CD4-positive, alpha-beta T cell treated with Interleukin-15 for 1 hour (primary cell): ENCODE results near the gene PPP4R2.
"Not testable (repeated sequence)": the region's sequence is repeated elsewhere in the genome, so short reads cannot be mapped to it uniquely, and the experiment has no call there.

Experiments
- DNase-seq: peaks from one replicate; pipeline ENCODE4 v3.0.0-alpha.2; 2020

Gene PPP4R2

DNA sequence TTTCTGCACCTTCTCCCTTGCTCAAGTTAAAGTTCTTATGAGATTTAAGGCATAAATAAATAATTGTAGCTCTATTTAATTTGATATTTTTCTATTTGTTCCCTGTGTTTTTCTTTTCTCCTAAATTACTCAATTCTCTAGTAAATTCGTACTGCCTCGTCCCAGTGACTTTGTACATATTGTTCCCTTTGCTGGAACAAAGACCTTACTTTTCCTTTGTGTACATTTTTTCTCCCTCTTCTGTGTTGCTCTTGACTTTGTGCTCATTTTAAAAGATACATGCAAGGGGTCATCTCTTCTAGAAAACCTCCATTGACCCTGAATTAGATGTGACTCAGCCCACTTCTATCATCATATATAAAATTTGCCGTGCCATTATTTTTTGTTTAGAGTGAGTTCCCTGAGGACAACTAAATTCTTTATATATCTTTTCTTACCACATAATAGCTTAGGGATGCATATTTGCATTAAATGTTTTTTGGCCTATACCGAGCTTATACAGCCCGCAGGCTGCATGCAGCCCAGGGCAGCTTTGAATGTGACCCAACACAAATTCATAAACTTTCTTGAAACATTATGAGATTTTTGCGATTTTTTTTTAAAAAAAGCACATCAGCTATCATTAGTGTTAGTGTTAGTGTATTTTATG is 29.6 kb downstream of the PPP4R2 start:
- DNase-seq = no peak

DNA sequence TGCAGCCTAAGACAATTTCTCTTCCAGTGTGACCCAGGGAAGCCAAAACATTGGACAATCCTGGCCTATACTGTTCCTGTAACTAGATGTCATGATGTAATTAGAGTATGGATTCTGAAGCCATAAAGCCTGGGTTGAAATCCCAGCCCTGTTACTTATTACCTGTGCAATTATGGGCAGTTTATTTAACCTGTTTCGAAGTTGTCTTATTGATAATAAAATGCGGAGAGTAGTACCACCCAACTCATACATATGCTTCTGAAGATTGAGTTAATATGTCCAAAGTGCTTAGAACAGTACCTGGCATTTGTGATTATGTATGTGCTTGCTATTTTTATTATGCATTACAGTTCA is 30.1 kb downstream of the PPP4R2 start:
- DNase-seq = no peak

DNA sequence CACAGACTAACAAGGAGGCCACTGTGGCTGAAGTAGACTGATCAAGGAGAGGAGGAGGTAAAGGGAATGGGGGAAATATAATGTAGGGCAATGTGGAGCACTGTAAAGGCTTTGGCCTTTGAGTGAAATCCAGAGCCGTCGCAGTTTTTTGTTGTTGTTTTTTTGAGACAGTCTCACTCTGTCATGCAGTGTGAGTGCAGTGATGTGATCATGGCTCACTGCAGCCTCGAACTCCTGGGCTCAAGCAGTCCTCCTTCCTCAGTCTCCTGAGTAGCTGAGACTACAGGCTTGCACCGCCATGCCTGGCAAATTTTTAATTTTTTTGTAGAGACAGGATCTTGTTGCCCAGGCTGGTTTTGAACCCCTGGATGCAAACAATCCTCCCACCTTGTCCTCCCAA is 32.2 kb downstream of the PPP4R2 start:
- no peak for DNase-seq

DNA sequence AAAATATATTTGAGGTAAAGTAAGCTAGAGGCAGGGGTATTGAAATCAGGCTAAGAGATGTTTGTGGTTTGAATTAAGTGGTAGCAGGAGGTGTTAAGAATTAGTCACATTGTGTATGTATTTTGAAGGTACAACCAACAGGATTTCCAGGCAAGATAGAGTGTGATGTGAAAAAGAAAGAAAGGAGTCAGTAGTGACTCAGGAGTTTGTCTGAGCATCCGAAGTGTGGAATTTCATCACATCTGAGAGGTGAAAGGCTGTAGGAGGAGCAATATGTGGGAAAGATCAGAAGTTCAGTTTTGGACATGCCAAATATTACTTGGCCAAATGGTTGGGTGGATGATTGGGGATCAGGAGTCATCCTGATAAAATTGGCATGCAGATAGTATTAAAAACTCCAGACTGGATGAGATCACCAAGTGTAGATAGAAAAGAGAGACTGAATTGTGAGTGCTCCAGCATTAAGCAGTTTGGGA is 32.7 kb downstream of the PPP4R2 start:
- DNase-seq = no peak

DNA sequence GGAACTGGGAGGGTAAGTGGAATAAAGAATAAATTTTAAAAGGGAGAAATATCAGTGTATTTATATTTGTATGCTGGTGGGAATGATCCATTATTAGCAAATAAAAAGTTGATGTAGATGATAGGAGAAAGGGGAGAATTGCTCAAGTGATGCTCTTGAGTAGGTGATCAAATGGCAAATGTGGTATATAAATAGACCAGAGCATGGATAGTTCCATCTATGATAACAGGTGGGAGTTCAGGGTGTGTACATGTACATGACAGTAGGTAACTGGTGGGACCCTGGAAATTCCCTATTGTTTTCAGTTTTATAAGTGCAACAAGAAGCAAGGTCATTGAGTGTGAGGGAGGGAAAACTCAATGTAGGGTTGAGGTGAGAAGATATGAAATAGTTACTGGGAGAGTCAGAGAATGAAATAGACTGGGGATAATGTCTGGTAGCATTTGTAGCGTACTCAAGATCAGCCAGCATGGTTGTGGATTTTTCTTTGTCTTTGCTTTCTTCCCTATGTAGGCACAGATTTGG is 33.5 kb downstream of the PPP4R2 start:
- no peak for DNase-seq

DNA sequence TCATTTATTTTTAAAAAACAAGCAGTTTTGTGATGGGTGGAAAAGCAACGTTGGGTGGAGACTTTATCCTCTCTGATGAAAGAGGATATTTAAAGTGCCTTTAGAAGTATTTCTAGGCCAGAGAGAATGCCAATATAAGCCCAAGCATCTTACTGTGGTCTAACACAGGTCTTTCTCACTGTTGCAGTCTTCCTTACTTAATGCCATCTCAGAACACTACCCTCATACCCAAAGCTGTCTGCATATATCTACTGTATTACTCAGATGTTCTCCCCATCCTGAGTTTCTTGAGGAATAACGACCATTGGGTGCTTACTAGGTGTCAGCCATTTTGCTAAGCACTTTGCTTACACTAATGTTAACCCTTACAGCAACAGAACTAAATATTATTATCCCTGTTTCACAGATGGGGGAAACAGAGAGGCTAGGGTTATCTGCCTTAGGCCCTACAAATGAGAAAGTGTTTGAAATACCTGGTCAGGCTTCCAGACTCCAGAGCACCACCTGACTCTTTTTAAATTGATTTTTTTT is 35.0 kb downstream of the PPP4R2 start:
- no peak for DNase-seq

DNA sequence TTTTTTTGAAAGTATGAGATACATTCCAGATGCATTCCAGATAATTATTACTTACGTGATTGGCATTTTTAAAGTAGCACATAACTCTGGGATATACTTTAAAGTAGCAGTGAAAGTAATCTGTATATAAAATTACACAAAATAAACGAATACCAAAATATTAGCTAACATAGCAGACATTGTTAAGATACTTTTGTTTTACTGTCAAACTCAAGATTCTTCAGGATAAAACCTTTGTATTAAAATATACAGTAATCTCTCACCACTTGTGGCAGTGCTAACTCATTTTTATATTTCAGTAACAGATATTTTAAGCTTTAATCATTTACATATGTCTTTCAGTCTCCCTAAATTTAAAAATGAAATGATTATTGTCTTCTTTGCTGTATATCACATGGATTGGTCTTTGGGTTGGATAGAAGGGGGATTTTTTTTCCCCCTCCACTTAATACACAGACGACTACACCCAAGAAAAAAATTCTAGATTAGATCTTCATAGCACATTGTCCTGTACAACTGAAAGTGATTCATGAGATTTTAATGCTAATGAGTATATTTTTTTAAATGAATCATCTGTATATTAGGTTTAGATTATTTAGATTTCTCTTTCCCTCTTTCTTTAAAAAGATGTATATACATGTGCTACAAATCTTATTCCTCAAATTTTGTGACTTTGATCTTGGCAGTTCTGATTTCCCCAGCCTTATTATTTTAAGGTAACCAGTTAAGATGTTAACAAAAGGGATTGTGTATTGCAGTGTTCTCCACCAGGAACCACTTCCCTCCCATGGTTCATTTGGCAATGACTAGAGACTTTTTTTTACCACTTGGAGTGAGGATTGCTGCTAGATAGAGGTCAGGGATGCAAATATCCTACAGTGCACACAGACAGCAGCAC is 40.3 kb downstream of the PPP4R2 start:
- no peak for DNase-seq

DNA sequence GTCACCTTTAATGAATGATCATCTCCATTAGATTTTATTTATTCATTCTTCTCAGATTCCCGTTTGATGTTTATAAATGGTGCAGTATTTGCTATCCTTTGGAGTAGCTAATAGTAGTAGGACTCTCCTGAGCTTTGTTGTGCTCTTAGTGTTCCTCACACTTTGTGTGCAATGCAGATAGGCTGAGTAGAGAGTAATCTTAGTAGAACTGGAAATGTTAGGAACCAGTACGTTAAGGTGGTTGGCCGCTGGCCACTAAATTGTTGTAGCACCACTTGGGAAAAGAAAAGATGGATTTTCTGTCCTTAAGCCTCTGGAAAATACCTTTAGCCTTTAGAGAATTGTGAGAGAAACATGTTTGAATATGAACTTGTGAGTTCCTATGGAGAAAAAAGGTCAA is 44.9 kb downstream of the PPP4R2 start:
- no peak for DNase-seq

DNA sequence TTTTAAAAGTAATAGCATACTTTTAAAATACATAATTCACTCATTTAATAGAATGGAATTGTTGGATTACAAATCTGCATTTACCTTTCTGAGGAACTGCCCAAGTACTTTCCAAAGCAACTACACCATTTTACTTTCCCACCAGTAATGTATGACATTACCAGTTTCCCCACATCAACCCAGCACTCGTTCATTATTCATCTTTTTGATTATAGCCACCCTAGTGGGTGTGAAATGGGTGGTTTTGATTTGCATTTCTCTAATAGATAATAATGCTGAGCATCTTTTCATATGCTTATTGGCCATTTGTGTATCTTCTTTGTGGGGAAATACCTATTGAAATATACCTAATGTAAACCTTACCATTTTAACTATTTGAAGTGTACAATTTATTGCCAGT is 46.8 kb downstream of the PPP4R2 start:
- DNase-seq = no peak

DNA sequence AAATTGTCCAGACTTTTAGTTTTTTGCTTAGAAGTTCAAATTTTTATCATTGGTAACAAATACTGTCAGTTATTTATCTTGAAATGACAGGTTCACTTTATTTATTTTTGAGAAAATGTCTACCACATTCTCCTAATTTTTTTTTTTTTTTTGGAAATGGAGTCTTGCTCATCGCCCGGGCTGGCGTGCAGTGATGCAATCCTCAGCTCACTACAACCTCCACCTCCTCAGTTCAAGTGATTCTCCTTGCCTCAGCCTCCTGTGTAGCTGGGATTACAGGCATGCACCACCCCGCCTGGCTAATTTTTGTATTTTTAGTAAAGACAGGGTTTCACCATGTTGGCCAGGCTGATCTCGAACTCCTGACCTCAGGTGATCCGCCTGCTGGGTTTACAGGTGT is 48.8 kb downstream of the PPP4R2 start:
- DNase-seq = no peak

DNA sequence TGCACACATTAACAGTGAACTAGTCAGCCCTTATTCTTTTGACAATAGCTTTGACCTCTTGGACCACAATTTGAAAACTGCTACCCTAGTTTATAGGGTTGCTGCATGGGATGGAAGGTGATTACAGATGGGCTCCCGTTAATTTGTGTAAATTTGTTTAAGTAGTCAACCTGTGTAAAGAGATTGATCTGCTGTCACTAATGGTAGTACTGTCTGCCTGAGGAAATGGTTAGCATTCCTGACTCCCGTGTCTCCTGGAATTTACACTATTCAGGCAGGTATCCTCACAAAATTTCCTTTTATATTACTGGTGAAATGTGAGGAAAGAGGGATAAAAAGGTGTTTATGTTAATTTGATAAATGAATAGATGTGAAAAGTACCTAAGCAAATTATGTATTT is 49.6 kb downstream of the PPP4R2 start:
- no peak for DNase-seq

DNA sequence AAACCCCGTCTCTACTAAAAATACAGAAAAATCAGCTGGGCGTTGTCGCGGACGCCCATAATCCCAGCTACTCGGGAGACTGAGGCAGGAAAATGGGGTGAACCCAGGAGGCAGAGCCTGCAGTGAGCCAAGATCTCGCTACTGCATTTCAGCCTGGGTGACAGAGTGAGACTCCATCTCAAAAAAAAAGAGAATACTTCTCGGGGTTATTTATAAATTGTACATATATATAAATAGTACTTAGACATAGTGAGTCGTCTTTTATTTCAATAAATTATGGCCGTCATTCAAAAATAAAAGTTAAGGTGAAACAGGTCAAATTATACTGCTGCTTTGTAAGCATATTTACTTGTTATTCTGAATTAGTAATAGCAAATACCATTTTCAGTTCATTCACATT is 52.7 kb downstream of the PPP4R2 start:
- DNase-seq = no peak

DNA sequence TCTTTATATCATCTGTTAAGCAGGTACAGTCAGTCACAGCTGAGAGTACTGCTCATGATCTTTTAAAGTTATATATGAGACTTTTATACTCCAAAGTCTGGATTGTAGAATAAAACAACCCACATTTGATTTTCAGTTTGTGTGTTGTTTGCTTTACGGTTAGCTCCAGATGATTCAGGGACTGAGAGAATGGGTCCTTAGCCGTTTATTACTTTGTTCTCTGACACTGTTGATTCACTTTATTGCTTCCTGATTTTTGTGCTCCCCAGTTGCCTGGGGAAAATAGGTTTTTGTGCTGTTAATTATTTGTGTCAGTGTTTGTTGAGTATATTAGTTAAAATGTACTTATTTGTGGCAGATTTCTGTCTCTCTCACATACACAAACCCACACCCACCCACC is 56.2 kb downstream of the PPP4R2 start:
- no peak for DNase-seq

DNA sequence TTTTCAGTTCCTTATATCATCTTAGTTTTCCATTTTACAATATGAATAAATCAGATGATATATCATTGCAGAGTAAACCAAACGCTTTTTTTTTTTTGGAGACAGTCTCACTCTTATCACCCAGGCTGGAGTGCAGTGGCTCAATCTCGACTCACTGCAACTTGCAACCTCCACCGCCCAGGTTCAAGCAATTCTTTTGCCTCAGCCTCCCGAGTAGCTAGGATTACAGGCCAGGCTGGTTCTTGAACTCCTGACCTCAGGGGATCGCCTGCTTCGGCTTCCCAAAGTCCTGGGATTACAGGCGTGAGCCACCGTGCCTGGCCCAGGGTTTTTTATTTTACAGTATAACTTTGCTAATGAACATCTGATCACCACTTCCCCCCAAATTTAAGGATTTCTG is 59.0 kb downstream of the PPP4R2 start:
- no peak for DNase-seq

DNA sequence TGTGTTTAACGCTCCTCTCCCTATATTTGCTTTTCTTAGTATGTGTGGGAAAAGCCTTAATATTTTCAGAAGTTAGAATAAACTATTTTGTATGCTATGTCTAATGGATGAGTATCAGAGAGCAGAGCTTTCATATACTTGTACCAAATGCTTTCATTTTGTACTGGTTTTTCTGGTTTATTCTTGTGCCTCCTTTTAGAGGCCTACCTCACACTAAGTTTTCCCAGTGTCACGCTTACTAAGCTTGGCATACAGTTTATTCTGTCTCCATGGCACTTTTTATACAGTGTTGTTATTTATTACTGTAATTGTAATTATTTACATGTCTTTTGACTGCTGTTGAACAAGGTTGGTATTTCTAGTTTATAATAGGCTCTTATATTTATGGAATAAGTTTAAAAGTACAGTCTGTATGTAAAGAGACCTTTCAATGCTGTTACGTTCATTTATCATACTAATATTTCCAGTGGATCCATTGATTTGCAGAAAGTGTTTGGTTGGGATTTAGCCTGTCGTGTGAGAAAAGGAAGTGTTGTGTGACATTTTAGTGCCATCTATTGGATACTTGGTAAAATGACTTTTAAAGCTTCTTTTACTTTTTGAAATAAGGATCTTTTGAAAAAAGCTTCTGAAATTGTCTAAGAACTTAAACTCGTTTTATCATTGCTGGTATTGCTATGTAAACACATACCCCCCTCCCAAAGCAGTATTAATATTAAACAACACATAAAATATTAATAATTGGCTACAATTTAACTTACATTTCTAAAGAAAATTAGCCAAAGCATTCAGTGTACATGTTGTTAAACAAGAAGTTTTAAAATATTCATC is 59.6 kb downstream of the PPP4R2 start:
- no peak for DNase-seq

DNA sequence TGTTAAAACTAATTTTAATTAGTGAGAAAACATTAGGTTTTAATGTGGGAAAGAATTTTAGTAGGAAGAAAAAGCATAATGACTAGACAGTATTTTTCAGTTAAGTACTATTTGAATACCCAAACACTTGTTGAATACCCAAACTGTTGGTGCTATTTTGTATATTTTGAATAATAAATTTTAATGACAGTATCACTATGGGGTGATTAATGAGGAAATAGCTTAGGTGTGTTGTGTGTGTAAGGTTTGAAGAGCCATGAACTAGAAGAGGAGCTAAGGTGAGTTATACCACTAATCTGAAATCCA is 60.2 kb downstream of the PPP4R2 start:
- DNase-seq = no peak

DNA sequence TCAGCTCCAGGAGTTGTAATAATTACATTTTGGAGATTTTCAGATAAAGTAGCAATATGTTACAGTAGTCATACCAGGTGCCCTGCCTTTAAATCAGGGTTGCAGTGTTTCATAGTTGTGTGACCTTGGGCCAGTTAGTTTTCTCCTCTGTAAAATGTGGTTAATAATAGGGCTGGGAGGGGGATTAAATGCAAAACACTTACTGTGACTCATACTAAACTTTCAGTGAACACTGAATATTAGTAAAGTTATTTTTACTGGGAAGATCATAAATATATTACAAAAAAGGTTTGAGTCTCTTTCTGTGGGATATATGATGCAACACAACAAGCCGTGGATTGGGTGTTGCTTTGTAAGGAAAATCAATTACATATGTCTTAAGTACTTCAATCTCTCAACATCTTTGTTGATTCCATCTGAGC is 63.7 kb downstream of the PPP4R2 start:
- no peak for DNase-seq

DNA sequence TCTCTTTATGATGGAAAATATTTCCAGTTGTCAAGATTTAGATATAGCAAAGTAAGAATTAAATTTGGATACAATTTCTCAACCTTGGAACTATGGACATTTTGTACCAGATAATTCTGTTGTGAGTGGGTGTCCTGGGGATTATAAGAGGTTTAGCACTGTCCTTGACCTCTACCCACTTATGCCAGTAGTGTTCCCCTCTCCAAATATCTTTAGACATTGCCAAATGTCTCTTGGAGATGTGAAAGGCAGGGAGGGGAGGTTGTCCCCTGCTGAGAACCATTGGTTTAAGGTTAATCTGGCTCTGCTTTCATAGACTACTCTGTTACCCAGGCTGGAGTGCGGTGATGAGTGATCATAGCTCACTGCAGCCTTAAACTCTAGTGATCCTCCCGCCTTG is 64.8 kb downstream of the PPP4R2 start, which contains the start of gene EBLN2:
Gene EBLN2, plus strand, starts transcription at position 244 of the 400 bp plus-strand sequence. CDS start 423 bp downstream, outside the sequence.
- DNase-seq = no peak

DNA sequence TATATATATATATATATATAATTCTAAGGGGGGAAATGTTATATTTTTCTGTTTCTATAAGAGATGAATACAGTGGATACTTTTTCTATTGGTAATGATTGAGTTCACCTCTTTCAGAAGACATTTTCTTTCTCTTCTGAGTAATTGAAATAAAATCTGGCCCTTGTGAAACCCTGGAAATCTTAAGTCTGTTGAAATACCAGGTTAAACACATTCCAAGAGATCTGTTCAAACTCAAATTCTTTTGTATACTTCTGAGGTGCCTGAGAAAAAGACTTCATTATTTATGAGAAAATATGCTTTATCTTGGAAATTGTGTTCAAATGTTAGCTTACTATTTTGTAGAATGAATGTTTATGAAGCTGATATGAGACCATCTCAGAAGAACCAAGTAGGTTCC is 69.6 kb downstream of the PPP4R2 start:
- DNase-seq = not testable (repeated sequence)

DNA sequence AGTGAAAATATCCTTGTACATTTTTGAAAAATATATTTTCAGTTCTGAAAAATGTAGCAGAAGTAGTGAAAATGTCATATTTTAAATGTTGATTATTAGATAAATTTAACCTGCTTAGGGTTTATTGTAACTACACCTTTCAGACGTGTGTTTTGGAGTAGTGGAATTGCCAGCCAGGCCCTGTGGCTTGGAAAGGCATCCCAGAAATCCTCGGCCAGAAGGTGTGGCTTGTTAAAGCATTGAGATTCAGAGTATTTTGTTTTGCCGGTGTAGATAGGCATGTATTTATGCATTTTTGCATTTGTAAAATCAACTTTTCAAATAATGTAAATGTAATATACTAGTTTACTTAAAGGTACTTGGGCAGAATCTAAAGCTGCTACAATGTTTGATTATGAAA is 71.8 kb downstream of the PPP4R2 start:
- DNase-seq = no peak

DNA sequence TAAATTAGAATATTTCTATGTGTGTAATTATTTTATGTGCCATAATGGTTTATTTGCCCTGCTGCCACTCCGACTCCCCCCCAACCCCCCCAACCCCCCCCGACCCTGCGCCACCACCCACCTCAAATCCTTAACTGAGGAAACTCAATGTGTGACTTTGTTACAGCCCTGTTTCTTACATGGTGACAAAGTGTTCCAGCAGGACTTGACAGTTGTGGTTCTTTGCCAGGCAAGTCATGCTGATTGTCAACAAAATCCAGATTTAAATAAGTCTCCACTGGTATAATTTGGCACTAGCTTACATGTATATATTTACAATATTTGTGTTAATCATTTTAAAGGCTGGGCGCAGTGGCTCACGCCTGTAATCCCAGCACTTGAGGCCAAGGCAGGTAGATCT is 72.6 kb downstream of the PPP4R2 start:
- DNase-seq = no peak

DNA sequence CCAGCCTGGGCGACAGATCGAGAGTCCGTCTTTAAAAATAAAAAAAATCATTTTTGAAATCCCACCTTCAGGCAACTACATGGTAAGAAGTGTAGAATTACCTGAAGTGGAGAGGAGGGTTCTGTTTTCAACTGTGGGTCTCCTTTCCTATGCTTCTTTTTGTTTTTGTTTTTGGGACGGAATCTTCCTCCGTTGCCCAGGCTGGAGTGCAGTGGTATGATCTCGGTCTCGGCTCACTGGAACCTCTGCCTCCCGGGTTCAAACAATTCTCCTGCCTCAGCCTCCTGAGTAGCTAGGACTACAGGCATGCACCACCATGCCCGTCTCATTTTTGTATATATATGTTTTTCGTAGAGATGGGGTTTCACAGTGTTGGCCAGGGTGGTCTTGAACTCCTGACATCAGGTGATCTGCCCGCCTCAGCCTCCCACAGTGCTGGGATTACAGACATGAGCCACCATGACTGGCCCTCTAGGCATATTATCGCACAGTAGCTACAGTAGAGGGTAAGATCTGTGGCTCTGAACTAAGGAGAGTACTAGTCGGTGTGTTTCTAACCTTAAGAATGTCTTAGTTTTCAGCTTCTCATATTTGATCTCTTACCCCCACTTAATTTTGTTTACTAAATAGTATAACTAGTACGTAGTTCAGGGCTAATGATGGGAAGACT is 73.3 kb downstream of the PPP4R2 start:
- no peak for DNase-seq
